B cell (primary cell): ENCODE data around the gene CFAP90.

Experiments used
- EZH2 ChIP-seq: IDR thresholded peaks from 2 replicates; pipeline ENCODE4 v1.6.1; 2012; ENCODE audit warnings: borderline replicate concordance, low read depth, mild to moderate bottlenecking, moderate library complexity, low read length; ENCODE audit not compliant: insufficient read depth, poor library complexity, severe bottlenecking
- TF ChIP-seq, protein P1 (sequence below): fragments of 200-600 bp; IDR thresholded peaks from one replicate; pipeline ENCODE4 v1.8.0; 2022; ENCODE audit warnings: antibody characterized with exemption, mild to moderate bottlenecking

GRCh38 chr5:7784683-7785380, 66.1 kb downstream of the CFAP90 start:
- TF ChIP-seq EZH2, result no peak
- TF ChIP-seq, protein P1, sequence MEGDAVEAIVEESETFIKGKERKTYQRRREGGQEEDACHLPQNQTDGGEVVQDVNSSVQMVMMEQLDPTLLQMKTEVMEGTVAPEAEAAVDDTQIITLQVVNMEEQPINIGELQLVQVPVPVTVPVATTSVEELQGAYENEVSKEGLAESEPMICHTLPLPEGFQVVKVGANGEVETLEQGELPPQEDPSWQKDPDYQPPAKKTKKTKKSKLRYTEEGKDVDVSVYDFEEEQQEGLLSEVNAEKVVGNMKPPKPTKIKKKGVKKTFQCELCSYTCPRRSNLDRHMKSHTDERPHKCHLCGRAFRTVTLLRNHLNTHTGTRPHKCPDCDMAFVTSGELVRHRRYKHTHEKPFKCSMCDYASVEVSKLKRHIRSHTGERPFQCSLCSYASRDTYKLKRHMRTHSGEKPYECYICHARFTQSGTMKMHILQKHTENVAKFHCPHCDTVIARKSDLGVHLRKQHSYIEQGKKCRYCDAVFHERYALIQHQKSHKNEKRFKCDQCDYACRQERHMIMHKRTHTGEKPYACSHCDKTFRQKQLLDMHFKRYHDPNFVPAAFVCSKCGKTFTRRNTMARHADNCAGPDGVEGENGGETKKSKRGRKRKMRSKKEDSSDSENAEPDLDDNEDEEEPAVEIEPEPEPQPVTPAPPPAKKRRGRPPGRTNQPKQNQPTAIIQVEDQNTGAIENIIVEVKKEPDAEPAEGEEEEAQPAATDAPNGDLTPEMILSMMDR, result no peak
